ENCODE results near the gene RASGEF1B. TPM values are rescaled to one million over a fixed set of nuclear protein-coding genes. Genes with fewer than 3 reads are reported as not detected.

The RASGEF1B gene
- total RNA-seq, 1 donor from 2014 or later: 2.3 TPM

GRCh38 chr4:81465406-81466340, 6.0 kb downstream of the RASGEF1B start:
- Mint-ChIP-seq H3K27ac (ENCODE audit: unreplicated experiment) (no peak overlapping the region), H3K27me3 (ENCODE audit: low read depth) (peaks cover 35% of the 10 kb centered on the region), H3K9me3 (ENCODE audit: low read depth) (no peaks in the 10 kb centered on the region), H3K4me3 (ENCODE audit: unreplicated experiment) (no peak overlapping the region), H3K4me1 (ENCODE audit: low read depth) (peaks cover 15% of the 10 kb centered on the region), H3K36me3 (ENCODE audit: low read depth) (no peaks in the 10 kb centered on the region)
- no peak for TF ChIP-seq CTCF (IDR thresholded peaks at IDR 0.05)
- DNase-seq (ENCODE audit: low spot score): no peak

- peaks cover 24% of the 10 kb centered on the region for H3K27me3 Mint-ChIP-seq (ENCODE audit: low read depth)
- H3K4me1 Mint-ChIP-seq (ENCODE audit: low read depth): no peaks in the 10 kb centered on the region
- DNase-seq (ENCODE audit: low spot score): no peak
- no peak for TF ChIP-seq CTCF (IDR thresholded peaks at IDR 0.05)
- no peak overlapping the region for H3K27ac Mint-ChIP-seq (ENCODE audit: unreplicated experiment)
- H3K4me3 Mint-ChIP-seq (ENCODE audit: unreplicated experiment): no peak overlapping the region
- H3K36me3 Mint-ChIP-seq (ENCODE audit: low read depth): peaks cover 4% of the 10 kb centered on the region
- H3K9me3 Mint-ChIP-seq (ENCODE audit: low read depth): no peaks in the 10 kb centered on the region
Observed at GRCh38 chr4:81460834-81461233, 10.9 kb downstream of the RASGEF1B start.

DNA sequence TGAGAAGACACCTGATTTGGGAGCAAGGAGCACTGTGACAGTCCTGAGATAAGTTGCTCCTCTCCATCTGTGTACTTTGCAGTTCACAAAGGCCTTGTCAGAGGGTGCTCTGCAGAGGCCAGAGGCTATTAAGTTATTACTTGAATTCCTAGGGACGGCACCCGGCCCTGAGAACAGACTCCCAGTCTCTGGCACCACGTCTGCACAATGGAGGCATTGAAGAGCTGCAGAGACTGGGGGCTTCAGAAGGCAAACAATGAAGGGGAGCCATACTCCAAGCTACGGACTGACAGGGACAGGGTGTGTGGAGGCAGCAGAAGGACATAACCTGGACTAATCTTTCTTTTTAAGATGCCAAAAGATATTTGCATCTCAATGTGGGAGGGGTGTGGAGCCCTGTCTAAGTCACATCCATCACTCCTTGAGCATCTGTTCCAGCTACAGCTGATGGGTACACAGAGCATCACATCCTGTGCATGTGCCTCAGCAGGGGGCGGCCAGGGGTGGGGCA, 11.5 kb downstream of the RASGEF1B start:
- Mint-ChIP-seq H3K4me3 (ENCODE audit: unreplicated experiment) (no peak overlapping the region), H3K27me3 (ENCODE audit: low read depth) (peaks cover 23% of the 10 kb centered on the region), H3K27ac (ENCODE audit: unreplicated experiment) (no peak overlapping the region), H3K9me3 (ENCODE audit: low read depth) (no peaks in the 10 kb centered on the region), H3K36me3 (ENCODE audit: low read depth) (peaks cover 6% of the 10 kb centered on the region), H3K4me1 (ENCODE audit: low read depth) (no peaks in the 10 kb centered on the region)
- DNase-seq (ENCODE audit: low spot score): no peak
- no peak for TF ChIP-seq CTCF (IDR thresholded peaks at IDR 0.05)

DNA sequence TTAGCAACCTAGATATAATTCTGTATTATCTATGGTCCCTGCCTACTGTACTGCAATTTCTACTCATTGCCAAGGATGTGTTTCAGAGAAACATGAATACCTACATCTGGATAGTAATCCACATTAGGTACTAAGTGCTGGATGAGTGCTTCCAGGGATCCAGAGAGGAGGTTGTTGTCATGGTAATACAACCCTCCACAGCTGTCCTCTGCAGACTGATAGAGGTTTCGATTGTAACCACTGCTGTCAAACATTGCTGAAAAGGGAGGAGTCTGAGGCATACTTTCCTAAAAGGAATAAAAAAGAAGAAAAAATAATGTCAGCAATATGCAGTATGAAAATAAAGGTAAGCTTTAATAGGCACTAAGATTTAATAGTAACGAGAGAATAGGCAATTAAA, 12.5 kb downstream of the RASGEF1B start:
- no peaks in the 10 kb centered on the region for H3K9me3 Mint-ChIP-seq (ENCODE audit: low read depth)
- no peaks in the 10 kb centered on the region for H3K4me1 Mint-ChIP-seq (ENCODE audit: low read depth)
- H3K27ac Mint-ChIP-seq (ENCODE audit: unreplicated experiment): no peak overlapping the region
- no peak for TF ChIP-seq CTCF (IDR thresholded peaks at IDR 0.05)
- H3K27me3 Mint-ChIP-seq (ENCODE audit: low read depth): peaks cover 19% of the 10 kb centered on the region
- H3K4me3 Mint-ChIP-seq (ENCODE audit: unreplicated experiment): no peak overlapping the region
- DNase-seq (ENCODE audit: low spot score): no peak
- peaks cover 6% of the 10 kb centered on the region for H3K36me3 Mint-ChIP-seq (ENCODE audit: low read depth)

GRCh38 chr4:81457921-81458520, 13.7 kb downstream of the RASGEF1B start:
- TF ChIP-seq CTCF (IDR thresholded peaks at IDR 0.05): no peak

More at GRCh38 chr4:81457921-81458520, 13.7 kb downstream of the RASGEF1B start:
- peaks cover 19% of the 10 kb centered on the region for H3K27me3 Mint-ChIP-seq (ENCODE audit: low read depth)
- H3K36me3 Mint-ChIP-seq (ENCODE audit: low read depth): peaks cover 6% of the 10 kb centered on the region
- H3K4me3 Mint-ChIP-seq (ENCODE audit: unreplicated experiment): no peak overlapping the region
- no peaks in the 10 kb centered on the region for H3K9me3 Mint-ChIP-seq (ENCODE audit: low read depth)
- H3K4me1 Mint-ChIP-seq (ENCODE audit: low read depth): peaks cover 5% of the 10 kb centered on the region
- no peak overlapping the region for H3K27ac Mint-ChIP-seq (ENCODE audit: unreplicated experiment)
- DNase-seq (ENCODE audit: low spot score): no peak

Measured in chondrocyte (in vitro differentiated cells).